ENCODE data around the gene NMNAT1. TPM values are rescaled to one million over a fixed set of nuclear protein-coding genes. Genes with fewer than 3 reads are reported as not detected.
"Not testable (repeated sequence)": the region's sequence is repeated elsewhere in the genome, so short reads cannot be mapped to it uniquely, and the experiment has no call there.

The NMNAT1 gene
- 7.6 TPM for total RNA-seq

DNA sequence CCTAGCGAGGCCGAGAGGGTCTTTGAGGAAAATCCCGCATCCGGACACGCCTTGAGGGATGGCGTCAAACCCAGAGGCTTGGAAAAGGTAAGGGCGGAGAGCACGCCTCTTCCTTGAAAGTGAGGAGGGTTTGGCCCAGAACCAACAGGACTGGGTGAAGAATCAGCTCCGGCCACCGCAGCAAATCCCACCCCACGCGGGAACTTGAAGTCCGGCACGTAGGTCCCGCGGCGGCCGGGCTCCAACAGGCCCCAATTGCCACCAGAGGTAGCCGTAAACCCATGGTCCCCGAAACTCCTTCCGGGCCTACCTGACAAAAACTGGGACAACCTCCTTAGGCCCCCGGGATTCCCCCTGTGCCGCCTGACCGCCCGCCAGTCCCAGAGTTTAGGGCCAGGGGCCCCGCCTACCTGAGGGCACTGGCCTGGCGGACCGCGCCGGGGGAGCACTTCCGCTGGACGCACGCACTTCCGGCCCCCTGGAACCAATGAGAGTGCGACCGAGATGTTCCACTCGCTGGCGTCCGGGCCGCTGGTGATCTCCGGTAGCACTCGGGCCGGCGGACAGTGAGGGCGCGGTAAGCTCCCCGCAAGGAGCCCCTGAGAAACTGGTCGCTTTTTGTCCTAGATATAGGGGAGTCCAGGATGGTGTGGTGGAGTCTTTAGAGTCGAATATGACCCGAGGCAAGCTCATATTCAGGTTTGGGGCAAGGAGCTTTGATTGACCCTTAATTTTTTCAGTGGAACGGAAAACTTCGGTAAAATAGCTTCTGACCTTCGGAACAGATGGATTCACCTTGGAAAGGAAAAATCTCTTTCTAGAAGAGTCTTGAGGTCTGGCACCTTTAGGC, at the start of gene NMNAT1, which contains the start of gene LZIC:
Gene NMNAT1, plus strand, starts transcription at position 537 of the 850 bp plus-strand sequence. CDS start 28,599 bp downstream, outside the sequence.
Gene LZIC, minus strand, starts transcription at position 453 of the 850 bp plus-strand sequence. CDS start 6,772 bp downstream, outside the sequence.
- ATAC-seq (peak; percentile 99), DNase-seq (ENCODE audit: low spot score) (peak; percentile 95)

DNA sequence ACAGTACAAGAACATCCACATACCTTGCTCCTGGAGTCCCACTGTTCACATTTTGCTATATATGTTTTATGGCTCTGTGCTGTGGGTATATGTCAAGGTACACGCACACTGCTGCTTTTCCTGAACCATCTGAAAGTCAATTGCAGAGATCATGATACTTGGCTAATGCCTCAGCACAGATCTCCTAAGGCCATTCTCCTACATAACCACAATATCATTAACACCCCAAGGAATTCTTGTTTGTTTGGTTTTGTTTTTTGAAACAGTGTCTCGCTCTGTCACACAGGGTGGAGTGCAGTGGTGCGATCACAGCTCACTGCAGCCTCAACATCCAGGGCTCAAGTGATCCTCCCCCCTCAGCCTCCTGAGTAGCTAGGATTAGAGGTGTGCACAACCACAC, 49.2 kb upstream of the NMNAT1 start:
- no peak for ATAC-seq
- DNase-seq (ENCODE audit: low spot score) = no peak

DNA sequence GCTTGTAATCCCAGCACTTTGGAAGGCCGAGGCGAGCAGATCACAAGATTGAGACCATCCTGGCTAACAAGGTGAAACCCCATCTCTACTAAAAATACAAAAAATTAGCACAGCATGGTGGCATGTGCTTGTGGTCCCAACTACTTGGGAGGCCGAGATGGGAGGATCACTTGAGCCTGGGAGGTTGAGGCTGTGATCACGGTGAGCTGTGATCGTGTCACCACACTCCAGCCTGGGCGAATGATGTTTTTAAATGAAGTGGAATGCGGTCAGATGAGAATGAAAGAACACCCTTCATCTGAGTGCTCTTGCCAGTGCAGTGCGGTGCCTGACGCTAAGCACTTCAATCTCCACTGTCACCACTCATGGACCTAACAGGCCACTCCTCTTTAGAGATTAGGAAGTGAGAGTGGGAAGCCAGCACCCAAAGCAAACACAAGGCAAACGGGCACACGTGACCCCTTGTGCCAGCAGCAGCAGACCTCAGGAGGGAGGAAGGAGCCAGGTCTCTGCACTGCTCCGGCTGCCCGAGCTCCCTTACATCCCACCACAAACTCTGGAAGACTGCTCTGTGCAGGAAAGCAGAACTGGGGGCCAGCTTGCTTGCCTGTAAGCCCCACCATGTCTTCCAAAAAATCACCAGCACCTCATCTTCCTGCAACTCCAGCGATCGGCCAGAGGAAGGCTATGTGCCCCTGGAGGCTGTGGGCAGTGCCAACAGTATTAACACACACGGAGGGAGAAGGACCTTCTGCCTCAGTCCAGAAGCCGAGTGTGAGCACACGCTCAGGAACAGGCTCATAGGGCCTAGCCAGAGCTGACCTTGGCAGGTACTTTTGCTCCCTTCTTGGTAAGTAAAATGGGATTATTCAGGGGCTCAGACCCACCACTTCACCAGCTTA, 42.9 kb upstream of the NMNAT1 start:
- ATAC-seq = peak; percentile 93
- peak; percentile 89 for DNase-seq (ENCODE audit: low spot score)

DNA sequence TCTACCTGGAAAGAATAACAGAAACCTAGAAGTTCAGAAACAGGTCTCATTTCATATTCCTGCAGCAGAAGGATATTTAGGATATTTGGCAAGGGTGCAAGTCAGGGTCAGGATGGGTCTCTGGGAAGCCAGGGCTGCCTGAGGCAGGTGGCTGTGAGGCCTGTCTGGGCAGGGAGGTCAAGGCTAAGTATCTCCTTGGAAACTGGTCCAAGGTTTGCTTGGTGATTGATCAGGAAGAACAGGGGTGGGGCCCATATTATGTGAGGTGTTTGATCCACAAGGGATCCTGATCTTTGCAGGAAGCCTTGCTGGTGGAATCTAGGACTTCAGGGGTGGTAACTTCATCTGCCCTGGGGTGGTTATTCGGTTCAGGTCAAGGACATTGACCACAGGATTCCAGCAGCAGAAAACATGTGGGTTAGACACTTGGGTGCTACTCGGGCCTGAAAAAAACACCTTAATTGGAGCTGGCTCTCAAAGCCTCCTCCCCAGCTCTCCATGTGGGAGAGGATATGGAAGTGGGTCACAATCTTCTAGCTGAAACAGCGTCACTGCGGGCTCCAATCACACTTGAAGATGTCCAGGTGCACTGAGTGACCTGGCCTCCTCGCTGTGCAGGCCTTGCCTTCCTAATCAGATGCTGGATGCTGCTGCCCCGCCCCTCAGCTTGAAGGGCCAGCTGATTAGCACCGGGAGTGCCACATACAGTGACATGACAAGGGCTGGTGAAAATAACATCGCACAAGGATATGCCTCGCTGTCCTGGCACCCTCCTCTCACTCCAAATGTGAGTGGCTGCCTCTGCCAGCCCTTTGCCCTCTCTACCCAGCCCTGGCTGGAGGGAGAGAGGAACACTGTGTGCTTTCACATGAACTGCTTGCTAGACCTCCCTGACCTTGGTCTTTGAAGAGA, 41.9 kb upstream of the NMNAT1 start:
- ATAC-seq = peak; percentile 74
- DNase-seq (ENCODE audit: low spot score) = peak; percentile 76

DNA sequence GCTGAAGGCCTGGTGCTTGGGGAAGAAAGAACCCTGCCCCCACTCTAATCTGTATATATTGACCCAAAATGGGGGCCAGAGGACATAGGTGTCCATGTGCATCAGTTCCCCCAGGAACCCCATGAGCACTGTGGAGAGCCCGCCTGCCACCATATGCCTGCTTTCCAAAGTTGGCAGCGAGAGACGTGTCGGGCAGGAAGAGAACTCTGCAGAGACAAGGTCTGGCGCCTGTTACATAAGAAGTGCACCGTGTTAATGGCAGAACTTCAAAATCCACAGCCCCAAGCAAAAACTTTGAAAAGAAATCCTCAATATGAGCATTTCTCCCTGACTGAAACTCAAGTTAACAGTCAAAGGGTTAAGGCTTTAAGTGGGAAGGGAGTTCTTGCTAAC, 41.2 kb upstream of the NMNAT1 start:
- DNase-seq (ENCODE audit: low spot score) (no peak), ATAC-seq (peak; percentile 38)

DNA sequence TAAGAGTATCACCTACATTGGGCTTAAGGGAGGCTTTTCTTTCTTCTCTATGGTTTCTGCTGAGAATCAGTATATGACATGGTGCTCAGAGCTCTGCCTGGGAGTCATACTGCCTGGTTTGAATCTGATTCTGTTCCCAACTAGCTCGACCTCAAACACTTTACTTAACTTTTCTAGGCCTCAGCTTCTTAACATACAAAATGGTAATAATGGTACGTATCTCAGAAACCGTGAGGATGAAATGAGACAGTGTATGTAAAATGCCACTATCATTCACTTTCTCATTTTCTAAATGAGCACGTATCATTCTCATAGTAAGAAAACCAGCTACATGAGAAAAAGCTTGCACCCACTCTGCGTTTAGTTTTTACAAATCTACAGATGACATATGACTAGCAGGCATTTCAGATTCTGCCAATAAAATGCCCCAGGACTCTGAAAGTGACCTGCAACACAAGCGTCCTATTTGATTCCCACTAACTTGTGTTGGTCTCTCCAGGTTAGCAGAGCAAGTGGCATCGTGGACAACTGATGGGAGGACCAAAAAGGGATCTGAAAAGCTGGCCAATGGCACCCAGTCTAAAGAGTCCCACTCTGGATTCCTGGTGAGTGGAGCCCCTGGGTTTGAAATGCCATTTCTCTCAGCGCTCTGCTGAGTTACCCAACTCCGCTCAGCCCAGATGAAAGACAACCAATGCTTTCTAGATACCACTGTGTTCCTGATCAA, 39.3 kb upstream of the NMNAT1 start:
- ATAC-seq (no peak), DNase-seq (ENCODE audit: low spot score) (no peak)

DNA sequence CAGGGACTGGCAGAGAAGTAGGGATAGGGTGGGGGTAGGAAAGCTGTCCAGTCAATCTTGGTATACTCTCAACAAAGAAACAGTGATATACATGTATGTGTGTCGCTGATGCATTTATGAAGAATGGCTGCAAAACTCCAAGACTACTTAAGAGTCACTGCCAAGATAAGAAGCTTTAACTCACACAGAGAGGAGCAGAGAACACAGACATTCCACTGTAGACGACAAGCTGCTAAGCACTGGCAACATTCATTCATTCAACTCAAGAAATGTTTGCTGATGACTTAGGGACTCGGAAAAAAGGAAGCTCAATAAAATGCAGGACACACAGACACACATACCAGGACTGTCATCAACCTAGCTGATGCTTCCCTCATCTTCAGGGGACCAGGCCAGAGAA, 38.7 kb upstream of the NMNAT1 start:
- DNase-seq (ENCODE audit: low spot score) = no peak
- no peak for ATAC-seq

DNA sequence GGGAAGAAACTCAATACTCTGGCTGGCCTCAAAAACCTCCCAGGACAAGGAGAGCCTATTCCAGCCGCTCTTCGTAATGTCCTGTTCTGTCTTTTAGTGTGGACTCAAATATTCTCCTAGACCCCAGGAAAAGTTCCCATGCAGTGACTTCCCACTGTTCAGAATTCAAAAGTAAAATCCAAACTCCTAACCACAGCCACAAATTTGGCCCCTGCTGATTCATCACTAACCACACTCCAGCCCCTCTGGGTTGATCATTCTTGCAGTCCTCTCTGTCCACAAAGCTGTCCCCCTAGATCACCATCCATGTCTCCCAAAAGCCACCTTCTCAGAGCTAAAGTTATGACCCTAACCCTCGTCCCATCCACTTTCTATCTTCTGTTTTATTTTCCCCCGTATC, 38.3 kb upstream of the NMNAT1 start:
- ATAC-seq = no peak
- DNase-seq (ENCODE audit: low spot score) = no peak

DNA sequence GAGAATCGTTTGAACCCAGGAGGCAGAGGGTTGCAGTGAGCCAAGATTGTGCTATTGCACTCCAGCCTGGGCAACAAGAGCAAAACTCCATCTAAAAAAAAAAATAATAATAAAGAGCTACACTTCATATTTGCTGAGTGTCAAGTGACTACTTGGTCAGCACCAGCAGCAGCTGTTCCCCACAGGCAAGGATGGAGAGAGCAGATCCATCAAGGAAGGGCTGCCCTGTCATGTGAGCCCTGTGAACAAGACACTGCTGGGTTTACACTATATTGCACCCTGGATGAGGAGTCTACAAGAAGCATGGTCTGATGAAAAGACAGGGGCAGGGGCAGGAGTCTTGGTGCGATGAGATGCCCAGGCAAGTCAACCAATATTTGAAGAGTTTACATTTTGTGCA, 36.8 kb upstream of the NMNAT1 start:
- ATAC-seq (no peak), DNase-seq (ENCODE audit: low spot score) (no peak)

DNA sequence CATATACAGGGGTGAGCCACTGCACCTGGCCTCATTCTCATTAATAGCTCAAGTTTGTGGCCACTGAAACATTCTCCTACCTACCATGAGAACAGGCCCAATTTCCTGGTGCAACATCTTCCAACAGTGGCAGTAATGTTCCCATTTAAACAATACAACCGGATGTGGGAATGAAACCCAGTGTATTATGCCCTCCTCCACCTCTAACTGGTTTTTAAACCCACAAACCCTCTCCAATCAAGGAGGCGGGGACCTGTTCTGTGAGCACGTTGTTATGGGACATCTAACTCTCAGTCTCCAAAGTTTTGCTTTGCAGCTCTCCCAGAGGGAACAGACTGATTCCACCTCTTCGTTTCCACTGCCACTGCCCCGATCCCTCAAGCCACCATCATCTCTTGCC, 35.8 kb upstream of the NMNAT1 start:
- ATAC-seq = no peak
- no peak for DNase-seq (ENCODE audit: low spot score)

DNA sequence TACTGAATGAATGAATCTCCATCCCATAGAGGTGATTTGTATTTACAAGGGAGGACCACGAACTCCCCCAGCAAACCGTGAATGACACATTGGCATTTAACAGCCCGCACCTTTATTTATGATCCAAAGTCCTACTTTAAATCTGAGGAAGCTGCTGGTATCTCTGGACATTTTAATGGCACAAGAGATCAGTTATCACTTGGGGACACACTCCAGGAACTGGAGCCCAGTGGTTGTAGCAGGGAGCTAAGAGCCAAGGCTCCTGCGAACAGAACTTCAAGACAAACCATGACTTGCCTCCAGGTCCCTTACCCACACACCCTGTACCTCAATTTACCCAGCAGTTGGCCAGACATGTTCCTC, 34.4 kb upstream of the NMNAT1 start:
- ATAC-seq (no peak), DNase-seq (ENCODE audit: low spot score) (no peak)

DNA sequence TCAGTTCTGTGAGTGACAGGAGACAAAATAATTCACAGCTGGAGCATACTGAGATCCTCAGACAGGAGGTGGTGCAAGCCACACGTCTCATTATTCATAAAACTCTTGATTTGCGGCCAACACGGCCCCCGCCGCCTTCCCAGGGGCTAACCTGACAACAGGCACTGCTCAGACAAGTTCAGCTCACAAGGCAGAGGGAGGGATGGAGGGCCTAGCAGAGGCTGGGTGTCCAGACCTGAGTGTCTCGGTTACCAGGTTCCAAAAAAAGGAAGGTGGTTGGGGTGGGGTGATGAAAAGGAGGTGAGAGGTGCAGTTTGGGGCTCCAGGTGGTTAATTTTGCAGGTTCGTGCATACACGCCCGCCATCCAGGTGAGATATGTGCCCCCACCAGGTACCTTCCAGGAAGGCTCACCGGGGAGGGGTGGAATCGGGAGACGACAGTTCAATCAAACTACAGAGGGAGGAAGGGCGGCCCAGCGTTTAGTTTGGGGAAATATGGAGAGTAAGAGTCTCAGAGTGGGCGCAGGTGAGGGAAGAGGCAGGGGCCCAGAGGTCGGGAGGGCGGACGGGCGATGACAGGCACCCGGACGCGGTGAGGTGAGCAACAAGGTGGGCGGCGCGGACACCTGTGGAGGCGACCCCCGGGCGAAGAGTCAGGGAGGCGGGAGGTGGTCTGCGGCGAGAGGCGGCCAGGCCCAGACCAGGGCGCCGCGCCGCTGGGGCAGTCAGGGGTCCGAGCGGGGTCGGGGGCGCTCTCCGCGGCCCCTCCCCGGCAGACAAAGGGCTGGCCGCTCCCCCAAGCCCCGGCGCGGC, 33.8 kb upstream of the NMNAT1 start:
- peak; percentile 60 for DNase-seq (ENCODE audit: low spot score)
- no peak for ATAC-seq

DNA sequence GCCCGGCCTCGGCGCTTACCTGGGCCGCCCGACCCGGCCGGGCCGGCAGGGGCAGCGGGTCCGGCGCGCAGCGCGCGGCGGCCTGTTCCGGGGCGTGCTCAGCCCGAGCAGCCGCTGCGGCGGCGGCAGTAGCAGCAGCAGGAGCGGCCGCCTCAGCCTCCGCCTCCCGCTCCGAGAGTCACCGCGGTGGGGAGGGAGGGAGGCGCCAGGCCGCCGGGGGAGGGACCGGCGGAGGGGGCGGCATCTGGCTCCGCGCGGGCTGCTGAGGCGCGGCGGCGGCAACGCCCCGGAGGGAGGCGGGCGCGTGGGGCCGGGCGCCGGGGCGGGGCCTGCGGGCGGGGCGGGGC, 33.2 kb upstream of the NMNAT1 start, which contains the start of gene CTNNBIP1:
Gene CTNNBIP1, minus strand, starts transcription at position 194 of the 347 bp plus-strand sequence. CDS start 38,205 bp downstream, outside the sequence.
- ATAC-seq = no peak
- no peak for DNase-seq (ENCODE audit: low spot score)

DNA sequence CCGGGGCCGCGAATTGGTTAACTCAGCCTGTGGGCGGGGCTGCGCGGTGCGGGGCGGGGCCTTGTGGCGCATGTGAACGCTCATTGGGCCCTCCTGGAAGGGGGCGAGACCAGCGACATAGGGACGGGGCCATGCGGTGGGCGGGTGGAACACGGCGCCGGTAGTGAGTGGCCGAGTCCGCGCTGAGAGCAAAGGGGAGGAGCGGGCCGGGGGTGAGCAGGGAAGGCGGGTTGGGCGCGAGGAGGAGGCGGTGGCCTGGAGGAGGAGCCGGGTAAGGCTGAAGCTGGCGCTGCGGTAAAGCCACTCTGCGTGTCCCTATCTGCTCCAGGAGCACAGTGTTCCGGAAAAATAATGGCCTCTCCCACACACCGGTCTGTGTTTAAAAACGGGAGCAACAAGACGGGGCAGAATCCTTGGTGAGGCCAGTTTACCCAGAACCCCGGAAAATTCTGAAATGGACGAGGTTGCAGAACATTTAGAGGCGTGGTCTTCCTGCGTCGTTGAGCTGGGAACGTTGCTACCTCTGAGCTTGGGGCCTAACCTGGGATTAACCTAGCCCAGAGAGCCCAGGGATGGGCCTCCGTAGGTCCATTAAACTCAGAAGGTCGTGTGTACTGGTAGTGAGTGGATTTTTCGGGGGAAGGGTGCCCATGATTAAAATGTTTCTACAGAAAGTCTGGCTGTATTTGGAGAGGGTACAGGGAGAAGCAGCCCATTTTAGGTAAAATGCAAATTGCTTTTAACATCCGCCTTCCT, 32.7 kb upstream of the NMNAT1 start:
- ATAC-seq = peak; percentile 91

DNA sequence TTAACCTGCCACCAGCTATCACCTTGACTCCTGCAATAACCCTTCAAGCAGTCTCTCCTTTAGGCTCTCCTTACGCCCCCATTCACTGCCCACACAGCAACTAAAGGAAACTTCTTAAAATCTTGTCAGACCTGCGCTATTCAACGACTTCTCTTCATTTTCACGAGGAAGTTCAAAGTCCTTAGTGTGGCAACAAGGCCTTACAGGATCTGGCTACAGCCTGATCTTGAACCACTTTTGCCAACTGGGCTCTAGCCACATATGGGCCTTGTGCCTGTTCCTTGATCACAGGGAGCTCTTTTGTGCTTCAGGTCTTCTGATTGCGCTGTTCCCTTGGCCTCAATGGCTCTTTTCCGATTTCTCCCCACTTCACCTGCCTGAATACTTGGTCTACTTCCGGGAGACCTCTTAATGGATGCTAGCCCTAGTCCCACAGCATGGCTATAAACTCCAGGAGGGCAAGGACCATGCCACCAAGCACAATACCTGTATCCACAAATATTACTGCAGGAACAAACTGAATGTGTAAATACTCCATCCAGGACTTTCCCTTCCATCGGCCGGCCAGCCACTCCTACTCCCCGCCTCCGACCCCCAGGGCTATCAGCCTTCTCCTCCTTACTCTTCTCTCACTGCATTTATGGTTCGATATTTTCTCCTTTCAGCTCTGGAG, 30.9 kb upstream of the NMNAT1 start:
- no peak for DNase-seq (ENCODE audit: low spot score)
- no peak for ATAC-seq

More for the DNA sequence above, 32.7 kb upstream of the NMNAT1 start:
- DNase-seq (ENCODE audit: low spot score) = peak; percentile 100

DNA sequence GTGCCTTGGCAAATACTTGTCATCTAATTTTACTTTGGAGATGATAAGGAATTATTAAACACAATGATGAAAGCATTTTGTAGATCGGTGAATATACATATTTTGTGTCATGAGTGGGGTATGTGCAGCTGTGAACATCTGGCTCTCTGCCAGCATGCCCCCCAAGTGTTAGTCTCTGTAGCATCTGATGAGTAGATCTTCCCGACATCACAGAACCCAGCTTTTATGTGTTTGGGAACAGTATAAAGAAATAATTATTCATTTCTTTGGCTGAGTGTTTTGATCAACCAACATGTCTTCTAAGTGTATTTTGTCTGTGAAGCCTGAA, 28.7 kb upstream of the NMNAT1 start:
- no peak for DNase-seq (ENCODE audit: low spot score)
- no peak for ATAC-seq

DNA sequence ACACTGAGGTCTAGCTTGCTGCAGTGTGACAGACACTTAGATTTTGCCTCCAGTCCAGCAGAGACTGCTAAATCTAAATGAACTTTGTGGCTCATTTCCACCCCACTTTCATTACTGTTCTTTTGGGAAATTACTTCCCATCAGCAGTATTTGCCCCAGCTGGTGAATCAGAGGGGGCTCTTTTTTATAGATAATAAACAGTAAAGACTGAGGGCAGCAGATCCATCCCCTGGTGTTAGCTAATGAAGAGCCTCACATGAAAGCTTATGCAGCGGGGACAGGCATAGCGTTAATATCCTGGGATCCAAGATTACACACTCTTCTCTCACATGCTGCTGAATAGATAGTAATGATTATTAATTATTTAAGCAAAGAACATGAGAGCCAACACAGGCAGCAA, 26.8 kb upstream of the NMNAT1 start:
- ATAC-seq (no peak), DNase-seq (ENCODE audit: low spot score) (no peak)

DNA sequence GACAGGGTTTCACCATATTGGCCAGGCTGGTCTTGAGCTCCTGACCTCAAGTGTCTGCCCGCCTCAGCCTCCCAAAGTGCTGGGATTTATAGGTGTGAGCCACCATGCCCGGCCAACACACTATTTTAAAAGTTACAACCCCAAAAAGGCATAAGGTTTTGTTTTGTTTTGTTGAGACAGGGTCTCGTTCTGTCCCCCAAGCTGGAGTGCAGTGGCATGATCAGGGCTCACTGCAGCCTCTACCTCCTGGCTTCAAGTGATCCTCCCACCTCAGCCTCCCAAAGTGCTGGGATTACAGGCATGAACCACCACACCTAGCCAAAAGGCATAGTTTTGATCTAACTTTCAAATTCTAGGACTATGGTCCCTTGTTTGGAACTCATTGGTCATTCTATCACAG, 25.8 kb upstream of the NMNAT1 start:
- not testable (repeated sequence) for DNase-seq (ENCODE audit: low spot score); ATAC-seq
